Thoracic aorta (tissue), 2 donors: ENCODE results near the gene ZSCAN23. TPM values are rescaled to one million over a fixed set of nuclear protein-coding genes. Genes with fewer than 3 reads are reported as not detected.

ENCODE experiments used
- ATAC-seq: fragments of 150-250 bp; one replicate; pipeline ENCODE4 v1.8.0; 2017; ENCODE audit warnings: low read depth; ENCODE audit not compliant: insufficient number of reproducible peaks, low FRiP score
- DNase-seq: peaks from one replicate; pipeline ENCODE4 v3.0.0-alpha.2; 2020; ENCODE audit warnings: low spot score
- H3K27ac ChIP-seq, 2 donors: fragments of 200-600 bp; sonication (generic); 1 replicate in 1 of 2; 2 replicates in 1 of 2; pipeline ENCODE4 v1.5.1; 2016; ENCODE audit warnings: mild to moderate bottlenecking in 2 of 2, moderate library complexity in 2 of 2
- H3K27me3 ChIP-seq: fragments of 200-600 bp; sonication (generic); replicated peaks from 2 replicates; pipeline ENCODE4 v1.6.0; 2016; ENCODE audit warnings: mild to moderate bottlenecking; ENCODE audit not compliant: insufficient read depth
- H3K36me3 ChIP-seq: fragments of 200-600 bp; sonication (generic); one replicate; pipeline ENCODE4 v1.5.1; 2016
- H3K4me1 ChIP-seq, 2 donors: fragments of 200-600 bp; sonication (generic); 1 replicate in 1 of 2; 2 replicates in 1 of 2; pipeline versions ENCODE4 v1.5.1 to v1.6.0; 2016; ENCODE audit warnings: low read depth in 2 of 2, mild to moderate bottlenecking in 1 of 2; ENCODE audit not compliant: control insufficient read depth in 1 of 2
- H3K4me3 ChIP-seq: fragments of 200-600 bp; sonication (generic); 2 replicates; pipeline ENCODE4 v1.5.1; 2016; ENCODE audit warnings: mild to moderate bottlenecking
- H3K9me3 ChIP-seq: fragments of 200-600 bp; sonication (generic); 2 replicates; pipeline ENCODE4 v1.5.1; 2016
- CTCF ChIP-seq: fragments of 200-600 bp; sonication (generic); IDR thresholded peaks from one replicate; pipeline ENCODE4 v1.5.1; 2019; ENCODE audit warnings: antibody characterized with exemption
- total RNA-seq, 2 donors: library from RNA; depleted of rRNA; stranded (reverse); fragments of >200 nt; gene quantifications; one replicate each; pipeline versions ENCODE4 v1.1.0 to v1.2.3, GENCODE V29; 2016

The ZSCAN23 gene
- total RNA-seq, 2 donors from 2014 or later, result 1.6 to 1.9 TPM

- ATAC-seq, result no peak
- H3K27ac ChIP-seq, result no peak overlapping the region
Observed at GRCh38 chr6:28433119-28433518, 10.2 kb downstream of the ZSCAN23 start.

GRCh38 chr6:28429781-28430180 is 13.5 kb downstream of the ZSCAN23 start:
- no peak for TF ChIP-seq CTCF
- Histone ChIP-seq H3K36me3 (no peaks in the 10 kb centered on the region), H3K4me3 (no peak overlapping the region), H3K27me3 (no peaks in the 10 kb centered on the region), H3K4me1 (no peaks in the 10 kb centered on the region), H3K9me3 (no peaks in the 10 kb centered on the region), H3K27ac (no peak overlapping the region)
- ATAC-seq (no peak), DNase-seq (no peak)

More at GRCh38 chr6:28433119-28433518, 10.2 kb downstream of the ZSCAN23 start:
- no peak for TF ChIP-seq CTCF
- no peak overlapping the region for H3K4me3 ChIP-seq
- no peaks in the 10 kb centered on the region for H3K4me1 ChIP-seq
- H3K27me3 ChIP-seq, result no peaks in the 10 kb centered on the region
- no peak for DNase-seq
- no peaks in the 10 kb centered on the region for H3K9me3 ChIP-seq
- no peaks in the 10 kb centered on the region for H3K36me3 ChIP-seq

GRCh38 chr6:28425944-28426541 is 17.2 kb downstream of the ZSCAN23 start:
- Histone ChIP-seq H3K9me3 (no peaks in the 10 kb centered on the region), H3K4me1 (no peaks in the 10 kb centered on the region), H3K36me3 (no peaks in the 10 kb centered on the region), H3K27ac (no peak overlapping the region), H3K4me3 (no peak overlapping the region), H3K27me3 (no peaks in the 10 kb centered on the region)
- no peak for TF ChIP-seq CTCF
- DNase-seq (no peak), ATAC-seq (no peak)

- Histone ChIP-seq H3K9me3 (no peaks in the 10 kb centered on the region), H3K36me3 (no peaks in the 10 kb centered on the region), H3K27ac (no peak overlapping the region), H3K27me3 (no peaks in the 10 kb centered on the region), H3K4me3 (no peak overlapping the region), H3K4me1 (no peaks in the 10 kb centered on the region)
- no peak for DNase-seq
- no peak for TF ChIP-seq CTCF
- ATAC-seq, result no peak
Observed at GRCh38 chr6:28424163-28424562, 19.1 kb downstream of the ZSCAN23 start.

GRCh38 chr6:28423546-28423945 is 19.7 kb downstream of the ZSCAN23 start:
- H3K27ac ChIP-seq, result no peak overlapping the region
- no peak for DNase-seq
- no peaks in the 10 kb centered on the region for H3K4me1 ChIP-seq
- H3K4me3 ChIP-seq, result no peak overlapping the region
- no peaks in the 10 kb centered on the region for H3K36me3 ChIP-seq
- no peaks in the 10 kb centered on the region for H3K27me3 ChIP-seq
- no peaks in the 10 kb centered on the region for H3K9me3 ChIP-seq
- ATAC-seq, result no peak
- TF ChIP-seq CTCF, result no peak
